Spleen (tissue), 7 donors: ENCODE data around the gene KRTAP4-8.
"Not testable (repeated sequence)": the region's sequence is repeated elsewhere in the genome, so short reads cannot be mapped to it uniquely, and the experiment has no call there.

Experiments used
- CTCF ChIP-seq, 11 experiments: fragments of 200-600 bp in 7 of 11; fragments of 450-650 bp in 4 of 11; sonication (generic) in 4 of 11; IDR thresholded peaks in 8 of 11; conservative IDR thresholded peaks in 3 of 11; 1 replicate in 7 of 11; 2 replicates in 4 of 11; pipeline versions ENCODE4 v1.4.0 to v1.8.0; 2016 to 2021; ENCODE audit warnings: antibody characterized with exemption in 11 of 11, inconsistent platforms in 4 of 11, mild to moderate bottlenecking in 1 of 11
- POLR2A ChIP-seq, 3 donors: fragments of 450-650 bp; IDR thresholded peaks; one replicate each; pipeline ENCODE4 v1.5.1; 2017; ENCODE audit warnings: antibody characterized with exemption in 3 of 3, mild to moderate bottlenecking in 1 of 3
- POLR2AphosphoS5 ChIP-seq, 3 donors: sonication (generic); formaldehyde crosslinking; IDR thresholded peaks; one replicate each; pipeline ENCODE4 v1.5.1; 2017; ENCODE audit warnings: antibody characterized with exemption in 3 of 3
- donor health status: DM: no; HTN: no; CAD: no; lungs with moderate emphysema.
- donor health status: DM: no; HTN: no; CAD: no.
- donor health status: DM: no; HTN: no; CAD: no.

GRCh38 chr17:41139865-41140264 is 41.9 kb upstream of the KRTAP4-8 start:
- not testable (repeated sequence) for TF ChIP-seq CTCF (IDR thresholded peaks at IDR 0.05 in 8 of 11, conservative IDR thresholded peaks at IDR 0.05 in 3 of 11); POLR2AphosphoS5 (IDR thresholded peaks at IDR 0.05); POLR2A (IDR thresholded peaks at IDR 0.05)
